ENCODE results near the gene DOLPP1.
"Not testable (repeated sequence)": the region's sequence is repeated elsewhere in the genome, so short reads cannot be mapped to it uniquely, and the experiment has no call there.

Gene DOLPP1

DNA sequence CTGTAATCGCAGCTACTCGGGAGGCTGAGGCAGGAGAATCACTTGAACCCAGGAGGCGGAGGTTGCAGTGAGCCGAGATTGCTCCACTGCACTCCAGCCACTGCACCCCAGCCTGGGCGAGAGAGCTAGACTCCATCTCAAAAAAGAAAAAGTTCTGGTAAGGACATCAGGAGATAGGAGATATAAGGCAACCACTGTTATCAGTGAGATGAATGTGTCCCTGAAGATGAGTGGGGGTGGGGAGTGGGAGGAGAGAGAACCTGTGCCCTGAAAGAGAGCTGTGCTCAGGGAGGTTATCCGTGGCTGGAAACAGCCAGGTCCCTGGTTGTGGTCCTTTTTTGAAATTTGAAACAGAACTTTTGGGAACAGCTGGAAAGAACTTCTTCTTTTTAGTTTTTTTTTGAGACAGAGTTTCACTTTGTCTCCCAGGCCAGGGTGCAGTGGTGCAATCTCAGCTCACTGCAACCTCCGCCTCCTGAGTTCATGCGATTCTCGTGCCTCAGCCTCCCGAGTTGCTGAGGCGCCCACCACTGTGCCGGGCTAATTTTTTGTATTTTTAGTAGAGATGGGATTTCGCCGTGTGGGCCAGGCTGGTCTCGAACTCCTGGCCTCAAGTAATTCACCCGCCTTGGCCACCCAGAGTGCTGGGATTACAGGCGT is 32.9 kb downstream of the DOLPP1 start:
- DNase-seq, result no peak

- DNase-seq, result no peak
These were observed 37.9 kb downstream of the DOLPP1 start for GRCh38 chr9:129118799-129119198.

DNA sequence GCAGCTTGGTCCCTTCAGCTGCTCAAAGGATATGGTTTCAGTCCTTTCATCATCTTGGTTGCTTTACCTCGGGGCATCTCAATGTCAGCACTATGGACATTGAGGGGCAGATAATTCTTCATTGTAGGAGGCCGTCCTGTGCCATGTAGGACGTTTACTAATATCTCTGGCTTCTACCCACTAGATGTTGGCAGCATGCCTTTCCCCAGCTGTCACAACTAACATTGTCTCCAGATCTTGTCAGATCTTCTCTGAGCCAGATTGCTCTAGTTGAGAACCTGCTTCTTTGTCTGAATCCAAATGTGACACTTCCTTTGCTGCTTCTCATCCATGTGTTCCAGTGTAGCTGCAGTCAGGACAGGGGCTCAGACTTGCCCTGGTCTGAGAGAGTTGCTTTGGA is 40.6 kb downstream of the DOLPP1 start:
- DNase-seq, result no peak

- DNase-seq, result no peak
These were observed 41.2 kb downstream of the DOLPP1 start for GRCh38 chr9:129122133-129122532.

DNA sequence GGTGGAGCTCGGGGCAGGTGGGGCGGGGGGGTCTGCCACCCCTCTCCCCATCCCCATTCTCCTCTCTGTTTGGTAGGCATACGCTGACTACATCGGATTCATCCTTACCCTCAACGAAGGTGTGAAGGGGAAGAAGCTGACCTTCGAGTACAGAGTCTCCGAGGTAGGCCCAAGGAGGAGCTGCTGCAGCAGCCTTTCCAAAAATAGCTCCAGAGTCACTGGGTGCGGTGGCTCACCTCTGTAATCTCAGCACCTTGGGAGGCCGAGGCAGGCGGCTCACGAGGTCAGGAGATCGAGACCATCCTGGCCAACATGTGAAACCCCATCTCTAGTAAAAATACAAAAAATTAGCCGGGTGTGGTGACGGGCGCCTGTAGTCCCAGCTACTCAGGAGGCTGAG is 42.1 kb downstream of the DOLPP1 start:
- not testable (repeated sequence) for DNase-seq

GRCh38 chr9:129124506-129125069 is 43.7 kb downstream of the DOLPP1 start:
- no peak for DNase-seq

GRCh38 chr9:129125478-129125877 is 44.6 kb downstream of the DOLPP1 start:
- DNase-seq, result no peak

DNA sequence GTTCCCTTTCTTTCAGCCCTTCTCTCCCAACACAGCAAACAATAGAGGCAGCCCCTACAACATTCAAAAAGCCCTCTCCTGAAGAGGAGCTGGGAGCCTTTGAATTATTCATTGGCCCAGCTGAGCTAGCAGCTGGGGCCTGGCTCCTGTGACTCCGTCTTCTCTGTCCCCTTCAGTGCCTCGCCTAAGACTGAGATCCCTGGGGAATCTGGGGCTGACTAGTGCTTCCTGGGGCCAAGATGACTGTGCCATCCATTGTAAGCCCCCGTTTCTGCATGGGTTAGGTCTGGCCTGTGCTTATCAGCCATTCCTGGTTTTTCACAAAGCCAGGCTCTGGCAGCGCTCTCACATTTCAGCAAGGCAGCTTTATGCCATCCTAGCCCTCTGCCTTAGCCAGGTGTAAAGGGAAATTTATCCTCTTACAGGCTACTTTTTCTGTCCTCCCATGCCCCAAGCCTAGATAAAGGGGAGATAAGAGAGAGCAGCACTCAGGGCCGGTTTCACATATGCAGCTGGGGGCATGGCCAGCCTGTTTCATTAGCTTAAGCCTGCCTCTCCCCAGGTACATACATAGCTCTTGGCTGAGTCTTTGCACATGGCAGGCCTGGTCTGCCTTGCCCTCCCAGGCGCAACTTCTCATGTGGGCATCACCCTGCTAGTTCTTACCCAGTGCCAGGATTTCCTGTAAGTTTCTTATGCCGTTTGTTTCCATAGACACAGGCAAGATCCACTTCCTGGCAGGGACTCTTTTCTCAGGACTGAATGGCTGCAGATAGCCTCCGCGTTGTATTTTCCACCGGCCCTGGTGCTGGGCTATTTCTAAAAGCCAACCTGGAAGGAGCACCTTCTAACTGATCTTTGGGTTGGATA is 46.1 kb downstream of the DOLPP1 start:
- no peak for DNase-seq

GRCh38 chr9:129128689-129129088 is 47.8 kb downstream of the DOLPP1 start:
- DNase-seq, result no peak

DNA sequence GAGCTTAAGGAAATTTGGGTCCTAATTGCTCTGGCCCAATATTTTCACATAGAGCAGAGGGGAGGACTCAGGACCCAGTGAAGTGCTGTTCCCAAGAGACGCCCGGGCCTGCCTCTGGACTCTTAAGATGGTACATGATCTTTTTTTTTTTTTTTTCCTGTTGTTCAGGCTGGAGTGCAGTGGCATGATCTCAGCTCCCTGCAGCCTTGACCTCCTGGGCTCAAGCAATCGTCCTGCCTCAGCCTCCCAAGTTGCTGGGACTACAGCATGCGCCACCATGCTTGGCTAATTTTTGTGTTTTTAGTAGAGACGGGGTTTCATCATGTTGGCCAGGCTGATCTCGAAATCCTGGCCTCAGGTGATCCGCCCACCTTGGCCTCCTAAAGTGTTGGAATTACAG is 49.4 kb downstream of the DOLPP1 start:
- not testable (repeated sequence) for DNase-seq

GRCh38 chr9:129130791-129131190 is 49.9 kb downstream of the DOLPP1 start:
- no peak for DNase-seq

DNA sequence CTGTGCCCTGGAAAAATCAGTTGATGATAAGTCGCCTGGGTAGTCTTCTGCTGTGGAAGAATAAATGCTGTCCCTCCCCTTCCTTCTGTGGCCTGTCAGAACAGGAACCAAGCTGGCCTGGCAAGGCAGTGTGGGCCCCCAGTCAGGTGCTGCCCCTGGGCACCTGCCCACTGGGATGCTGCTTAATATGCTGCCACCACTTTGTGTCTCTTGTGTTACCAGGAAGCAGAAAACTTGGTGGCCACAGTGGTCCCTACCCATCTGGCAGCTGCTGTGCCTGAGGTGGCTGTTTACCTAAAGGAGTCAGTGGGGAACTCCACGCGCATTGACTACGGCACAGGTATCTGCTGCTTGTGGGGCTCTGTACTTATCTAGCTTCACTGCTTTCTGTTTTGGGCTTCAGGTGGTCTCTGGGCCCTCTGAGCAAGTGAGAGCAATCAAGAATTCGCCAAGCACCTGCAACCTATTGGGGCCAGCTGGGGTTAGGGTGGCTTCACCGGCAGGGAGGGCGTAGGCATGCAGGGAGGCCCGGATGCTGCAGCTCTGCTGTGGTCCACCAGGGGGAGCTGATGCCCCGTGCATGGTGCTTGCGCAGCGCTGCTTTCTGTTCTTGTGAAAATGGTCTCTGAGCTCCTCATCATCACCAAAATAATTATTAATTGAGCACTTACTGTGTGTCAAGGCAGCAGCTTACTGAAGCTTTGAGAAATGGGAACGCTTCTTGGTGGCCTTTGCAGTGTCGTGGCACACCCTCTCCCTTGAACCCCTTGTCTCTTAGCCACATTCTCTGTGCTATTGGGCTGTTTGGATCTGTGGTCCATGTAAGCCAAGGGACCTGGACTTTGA is 50.6 kb downstream of the DOLPP1 start:
- DNase-seq, result peak; percentile 30

DNA sequence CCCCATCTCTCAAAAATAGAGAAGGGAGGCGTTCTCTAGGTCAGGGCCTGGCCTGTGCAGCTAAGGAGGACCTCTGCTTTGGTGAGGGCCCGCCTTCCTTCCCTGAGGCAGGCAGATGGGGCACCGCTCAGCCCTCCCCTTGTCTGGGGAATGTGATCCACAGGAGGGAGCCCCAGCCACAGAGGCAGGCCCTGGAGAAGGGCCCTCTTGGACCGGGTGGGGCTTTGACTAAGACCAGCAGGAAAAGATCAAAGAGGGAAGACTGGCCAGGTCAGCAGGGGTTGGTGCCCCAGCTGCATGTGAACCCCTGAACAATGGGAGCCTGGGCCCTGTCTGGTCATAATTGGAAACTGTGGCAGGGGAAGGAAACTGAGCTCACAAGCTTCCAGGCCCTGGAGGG is 52.2 kb downstream of the DOLPP1 start:
- no peak for DNase-seq

GRCh38 chr9:129135476-129135875 is 54.6 kb downstream of the DOLPP1 start:
- DNase-seq, result no peak

DNA sequence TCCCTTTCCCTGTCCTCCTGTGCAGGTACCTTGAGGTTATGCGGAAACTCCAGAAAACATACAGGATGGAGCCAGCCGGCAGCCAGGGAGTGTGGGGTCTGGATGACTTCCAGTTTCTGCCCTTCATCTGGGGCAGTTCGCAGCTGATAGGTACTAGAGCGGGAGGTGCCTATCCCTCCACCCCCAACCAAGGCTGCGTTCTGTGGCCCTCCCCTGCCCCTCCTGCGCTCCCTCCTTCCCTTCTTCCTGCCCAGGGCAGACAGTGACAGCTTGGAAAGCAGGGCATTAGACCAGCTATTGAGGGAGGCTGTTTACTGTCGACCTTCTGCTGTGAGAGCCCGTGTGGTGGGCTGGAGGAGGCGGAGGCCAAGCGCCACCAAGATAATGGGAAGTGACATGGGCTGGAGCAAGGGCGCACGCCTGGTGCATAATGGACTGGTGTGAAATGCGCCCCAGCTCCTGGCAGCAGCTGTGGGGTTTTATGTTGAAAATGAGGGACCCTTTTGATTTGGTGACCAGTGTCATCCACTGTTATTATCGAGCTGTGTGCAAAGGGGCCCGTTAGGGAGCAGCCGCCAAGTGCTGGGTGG is 55.6 kb downstream of the DOLPP1 start:
- DNase-seq, result no peak

DNA sequence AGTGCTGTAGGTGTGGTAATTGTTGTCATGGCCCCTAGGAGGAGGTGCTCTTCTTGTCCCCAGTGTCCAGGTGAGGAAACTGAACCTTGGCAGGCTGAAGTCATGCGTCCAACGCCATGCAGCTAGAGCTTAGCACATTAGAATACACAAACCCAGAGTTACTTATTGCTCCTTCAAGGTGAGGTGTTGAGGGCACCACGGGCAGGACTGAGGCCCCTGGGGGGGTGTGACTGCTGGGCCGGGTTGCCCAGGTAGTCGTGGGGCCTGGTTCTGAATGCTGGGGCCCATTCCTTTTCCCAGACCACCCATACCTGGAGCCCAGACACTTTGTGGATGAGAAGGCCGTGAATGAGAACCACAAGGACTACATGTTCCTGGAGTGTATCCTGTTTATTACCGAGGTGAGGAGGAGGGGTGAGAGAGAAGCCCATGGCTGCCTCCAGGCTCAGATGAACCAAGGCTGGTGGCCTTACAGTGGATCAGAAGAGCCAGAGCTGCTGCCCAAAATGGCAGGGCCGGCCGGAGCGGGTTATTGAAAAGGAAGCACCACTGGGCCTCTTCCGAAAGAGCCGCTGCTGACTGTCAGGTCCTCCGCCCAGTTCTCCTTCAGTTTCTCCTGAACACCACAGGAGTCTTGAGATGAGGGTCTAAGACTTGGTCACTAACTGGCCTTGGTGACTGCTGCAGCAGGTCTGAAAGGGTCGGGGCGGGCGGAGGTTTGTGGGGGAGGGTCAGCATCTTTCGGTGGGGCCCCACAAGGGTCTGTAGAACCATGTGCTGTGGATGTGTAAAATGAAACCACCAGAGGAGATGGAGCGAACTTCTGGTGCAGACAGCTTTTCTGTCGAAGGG is 56.6 kb downstream of the DOLPP1 start:
- no peak for DNase-seq

GRCh38 chr9:129138144-129138462 is 57.2 kb downstream of the DOLPP1 start:
- no peak for DNase-seq

- DNase-seq, result no peak
These were observed 57.7 kb downstream of the DOLPP1 start for GRCh38 chr9:129138476-129139232.

- DNase-seq, result peak; percentile 37
These were observed 58.5 kb downstream of the DOLPP1 start for GRCh38 chr9:129139233-129139992.

DNA sequence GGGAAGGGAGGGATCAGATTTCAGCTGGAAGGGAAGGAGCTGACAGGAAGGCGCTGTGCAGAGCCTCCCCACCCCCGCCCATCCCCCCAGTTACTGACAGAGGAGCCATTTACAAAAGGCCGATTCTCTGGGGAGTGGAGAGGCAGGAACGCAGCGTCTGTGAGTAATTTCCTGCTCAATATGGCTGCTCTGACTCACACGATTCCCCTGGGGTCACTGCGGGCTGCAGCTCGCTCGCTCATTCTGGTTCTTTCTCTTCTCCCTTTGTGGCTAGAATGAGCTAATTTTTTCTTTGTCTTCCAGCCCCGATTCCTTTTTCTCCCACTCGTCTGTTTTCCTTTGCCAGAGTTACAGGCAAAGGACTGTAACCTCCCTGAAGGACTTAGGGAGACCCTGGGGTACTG is 59.1 kb downstream of the DOLPP1 start:
- peak; percentile 65 for DNase-seq
